DMS153 treated with DMSO at 0.1 percent for 48 hours (cell line): ENCODE results near the gene NR3C1.

ENCODE experiments used
- DNase-seq: peaks from one replicate; lab custom pipeline; 2025; ENCODE audit not compliant: unreplicated experiment; lab: John Stamatoyannopoulos, UW

NR3C1 gene

DNA sequence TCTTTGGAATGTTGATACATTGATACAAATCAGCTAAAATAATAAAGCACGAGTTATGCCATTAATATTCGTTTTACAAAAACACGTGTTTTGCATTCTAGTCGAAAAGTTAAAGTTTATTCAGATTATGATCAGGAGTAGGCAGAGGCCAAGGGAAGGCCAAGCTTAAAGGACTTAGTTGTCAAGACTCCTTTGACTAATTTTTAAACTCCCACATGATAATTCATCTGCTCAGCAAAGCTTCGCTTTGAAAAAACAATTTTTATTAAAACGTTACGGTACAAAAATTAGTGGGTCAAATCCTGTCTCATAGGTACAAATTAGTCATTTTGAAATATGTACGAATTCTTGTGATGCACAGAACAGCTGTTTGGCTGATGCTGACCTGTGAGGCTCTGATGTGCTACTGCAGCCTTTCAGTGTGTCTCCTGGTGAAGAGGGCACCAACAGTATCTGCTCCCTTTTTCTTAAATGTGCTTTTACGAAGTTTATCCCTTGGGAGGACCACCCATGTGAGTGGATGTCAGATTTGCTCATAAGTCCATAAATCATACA is 23.0 kb upstream of the NR3C1 start:
- no peak for DNase-seq

DNA sequence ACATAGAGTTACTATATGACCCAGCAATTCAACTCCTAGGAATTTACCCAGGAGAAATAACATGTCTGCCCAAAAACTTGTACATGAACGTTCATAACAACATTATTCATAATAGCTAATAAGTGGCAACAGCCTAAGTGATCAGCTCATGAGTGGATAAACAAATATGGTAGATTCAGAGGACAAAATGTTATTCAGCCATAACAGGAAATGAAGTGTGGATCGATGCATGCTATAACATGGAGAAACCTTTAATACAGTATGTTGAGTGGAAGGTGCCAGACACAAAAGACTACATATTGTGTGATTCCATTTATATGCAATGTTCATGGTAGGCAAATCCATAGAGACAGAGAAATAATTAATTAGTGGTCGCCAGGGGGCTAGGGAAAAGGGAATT is 22.3 kb upstream of the NR3C1 start:
- no peak for DNase-seq

DNA sequence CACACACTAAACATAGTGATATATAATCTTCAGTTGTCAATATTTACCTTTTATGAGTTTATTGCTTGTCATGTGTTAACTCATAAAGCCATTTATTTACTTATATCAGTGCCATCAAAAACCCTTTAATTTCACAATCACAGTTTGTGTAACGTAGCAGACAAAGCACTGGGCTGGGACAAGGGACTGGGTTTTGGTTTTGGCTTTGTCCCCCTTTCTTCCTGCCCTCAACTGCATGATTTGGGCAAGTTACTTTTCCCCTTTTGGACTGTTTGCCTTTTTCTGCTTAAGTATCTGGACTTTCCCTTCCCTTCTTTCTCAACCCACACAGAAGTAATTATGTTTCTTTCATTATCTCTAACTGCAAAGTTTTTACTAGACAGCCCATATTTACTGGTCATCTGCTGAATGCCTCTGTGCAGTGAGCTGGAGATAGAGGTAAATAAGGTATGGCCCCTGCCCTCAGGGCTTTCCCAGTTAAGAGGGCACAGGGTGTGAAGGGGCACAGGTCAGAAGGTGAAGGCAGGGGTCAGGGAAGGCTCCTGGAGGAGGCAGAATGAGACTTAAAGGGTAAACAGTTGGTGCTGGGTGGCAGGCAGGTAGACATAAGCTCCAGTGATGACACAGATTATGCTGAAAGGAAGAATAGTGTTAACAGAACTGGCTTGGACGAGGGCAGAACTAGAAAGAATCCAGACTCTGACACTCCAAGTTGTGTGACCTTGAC is 14.8 kb upstream of the NR3C1 start:
- DNase-seq, result no peak

DNA sequence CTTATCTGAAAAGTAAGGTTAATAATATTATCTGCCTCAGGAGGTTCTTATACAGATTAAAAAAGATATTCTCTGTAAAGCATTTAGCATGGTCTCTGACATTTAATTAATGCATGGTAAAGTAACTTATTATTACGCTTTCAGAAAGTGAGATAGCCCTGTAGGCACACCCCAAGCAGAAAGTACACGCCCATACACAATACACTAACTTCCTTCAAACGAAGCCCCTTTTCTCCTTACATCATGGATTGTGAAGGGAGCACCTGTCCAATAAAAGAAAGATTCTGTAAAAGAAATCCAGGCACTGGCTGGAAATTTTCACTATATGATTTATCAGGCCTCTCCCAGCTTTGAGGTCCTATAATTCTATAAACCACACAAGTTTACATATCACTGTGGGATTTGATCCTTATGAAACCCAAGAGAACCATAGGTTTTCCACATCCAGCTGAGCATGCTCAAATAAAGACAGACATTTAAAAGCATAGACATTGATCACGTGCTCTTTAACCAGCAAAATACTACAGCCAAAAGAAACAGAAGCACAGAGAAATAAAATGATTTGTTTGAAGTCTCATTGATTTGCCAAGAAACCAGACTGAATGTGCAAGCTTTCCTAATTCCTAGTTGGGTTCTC is 14.1 kb upstream of the NR3C1 start:
- DNase-seq, result no peak

DNA sequence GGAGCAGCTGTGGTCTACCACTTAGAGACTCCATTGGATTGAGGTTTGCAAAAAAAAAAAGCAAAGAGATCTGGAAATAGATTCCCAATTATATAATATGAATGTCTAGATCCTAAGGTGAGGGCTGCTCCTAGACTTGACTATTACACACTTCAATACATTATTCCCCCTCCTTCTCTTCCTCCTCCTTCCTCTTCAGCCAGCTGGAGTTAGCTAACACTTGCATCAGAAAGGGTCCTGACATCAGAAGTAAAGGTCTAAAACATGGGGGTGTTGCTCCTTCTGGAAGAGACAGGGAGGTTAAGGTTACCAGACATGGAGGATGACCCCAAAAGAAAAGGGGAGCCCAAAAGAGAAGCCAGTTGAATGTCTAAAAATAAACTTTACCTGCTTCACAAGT is 12.9 kb upstream of the NR3C1 start:
- DNase-seq, result no peak

DNA sequence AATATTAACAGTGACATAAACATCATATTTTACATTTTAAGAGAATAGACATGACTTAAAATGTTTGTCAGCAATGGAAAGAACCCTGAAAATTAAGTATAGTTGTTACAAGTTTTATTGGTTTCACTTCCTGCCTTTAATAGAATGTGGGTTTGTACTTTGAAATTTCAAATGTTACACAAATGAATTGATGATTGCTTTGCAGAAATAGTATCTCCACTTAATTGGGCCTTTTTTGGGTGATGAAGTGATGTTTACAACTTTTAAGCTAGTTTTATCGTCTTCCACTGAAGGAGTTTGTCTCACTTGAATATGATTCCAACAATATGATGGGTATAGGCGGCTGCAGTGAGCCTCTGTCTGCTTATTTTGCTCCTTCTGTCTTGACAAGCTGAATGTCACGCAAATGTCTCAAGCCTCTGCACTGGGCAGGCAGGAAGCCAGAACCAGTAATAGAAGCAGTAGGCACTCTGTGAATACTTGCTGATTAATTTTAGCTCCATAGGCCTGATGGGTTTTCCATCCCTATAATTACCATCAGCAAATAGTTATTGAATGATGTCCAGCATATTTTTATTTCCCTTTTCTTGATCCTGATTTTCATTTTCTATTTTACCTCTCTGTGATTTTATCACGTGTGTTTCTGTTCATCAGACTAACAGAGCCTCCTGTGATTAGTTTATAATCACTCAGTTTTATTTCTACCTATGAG is 10.6 kb upstream of the NR3C1 start:
- no peak for DNase-seq

DNA sequence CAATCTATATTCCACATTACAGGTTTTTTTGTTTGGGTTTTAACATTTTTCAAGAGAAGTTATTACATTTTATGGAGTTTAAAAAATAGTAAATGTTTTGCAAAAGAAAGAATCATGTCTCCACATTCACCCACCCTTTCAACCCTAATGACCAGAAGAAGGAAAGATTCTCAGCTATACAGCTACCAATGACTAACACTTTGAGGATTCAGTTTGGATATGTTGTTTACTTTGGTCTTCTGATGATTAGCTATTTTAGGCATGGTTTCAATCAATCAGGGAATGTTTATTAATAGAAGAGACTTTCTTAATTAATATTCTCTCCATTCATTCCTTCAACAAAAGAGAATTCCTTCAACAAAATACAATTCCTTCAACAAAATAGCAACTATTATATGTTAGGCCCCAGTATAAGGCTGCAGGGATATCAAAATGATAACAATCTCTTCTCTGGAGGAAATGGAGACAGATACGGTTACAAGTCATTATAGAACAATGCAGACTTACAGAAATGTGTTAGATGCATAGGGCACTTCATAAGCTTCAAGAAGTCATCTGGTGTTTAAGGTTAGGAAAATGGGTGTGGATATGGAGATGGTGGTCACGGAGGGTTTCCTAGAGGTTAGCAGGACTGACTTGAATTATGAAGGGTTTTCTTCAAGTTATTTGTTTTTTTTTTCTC is 9.3 kb upstream of the NR3C1 start:
- no peak for DNase-seq

DNA sequence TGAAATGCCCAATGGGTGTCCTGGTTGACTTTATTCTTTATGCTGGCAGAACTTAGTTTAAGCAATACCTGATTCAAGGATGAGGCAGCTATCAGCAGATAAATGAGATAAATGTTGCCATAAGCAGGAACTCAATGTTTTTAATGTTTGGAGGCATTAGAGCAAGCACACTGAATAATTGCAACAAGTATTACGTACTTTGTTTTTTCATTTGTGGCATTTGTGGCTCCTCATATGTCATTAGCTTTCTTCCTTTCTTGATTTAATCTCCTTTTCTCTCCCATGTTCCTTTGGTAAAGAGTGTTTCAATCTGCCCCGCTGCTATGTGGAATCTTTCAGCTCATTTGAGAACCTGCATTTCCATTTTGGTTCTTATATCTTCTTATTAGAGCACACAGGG is 6.4 kb upstream of the NR3C1 start:
- no peak for DNase-seq

DNA sequence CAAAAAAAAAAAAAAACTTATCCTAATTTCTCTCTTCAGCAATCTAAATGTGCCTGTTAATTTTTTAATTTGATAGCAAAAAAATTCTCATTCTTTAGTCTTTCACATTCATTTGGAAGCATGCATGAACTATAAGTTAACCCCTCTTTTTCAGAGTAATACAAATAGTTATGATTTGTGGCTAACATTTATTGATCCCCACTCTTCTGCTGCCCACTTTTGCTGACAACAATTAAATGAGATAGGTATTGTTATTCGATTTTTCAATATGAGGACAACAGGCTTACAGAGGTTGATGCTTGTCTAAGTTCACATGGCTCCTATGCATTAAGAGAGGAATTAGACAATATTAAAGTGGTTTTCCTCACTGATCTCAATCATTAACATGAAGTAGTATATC is 2.9 kb upstream of the NR3C1 start:
- DNase-seq, result no peak

DNA sequence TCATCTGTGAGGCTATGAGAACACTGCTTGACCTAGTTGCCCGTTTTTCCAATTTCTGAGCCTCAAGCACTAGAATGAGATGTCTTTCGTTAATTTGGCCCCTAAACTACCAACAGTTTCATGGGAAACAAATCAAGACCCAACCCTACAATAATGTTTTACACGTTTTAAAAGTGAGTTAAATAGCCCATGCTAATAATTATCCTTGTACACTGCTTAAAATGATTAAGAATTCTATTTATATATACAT is 2.3 kb upstream of the NR3C1 start:
- no peak for DNase-seq

DNA sequence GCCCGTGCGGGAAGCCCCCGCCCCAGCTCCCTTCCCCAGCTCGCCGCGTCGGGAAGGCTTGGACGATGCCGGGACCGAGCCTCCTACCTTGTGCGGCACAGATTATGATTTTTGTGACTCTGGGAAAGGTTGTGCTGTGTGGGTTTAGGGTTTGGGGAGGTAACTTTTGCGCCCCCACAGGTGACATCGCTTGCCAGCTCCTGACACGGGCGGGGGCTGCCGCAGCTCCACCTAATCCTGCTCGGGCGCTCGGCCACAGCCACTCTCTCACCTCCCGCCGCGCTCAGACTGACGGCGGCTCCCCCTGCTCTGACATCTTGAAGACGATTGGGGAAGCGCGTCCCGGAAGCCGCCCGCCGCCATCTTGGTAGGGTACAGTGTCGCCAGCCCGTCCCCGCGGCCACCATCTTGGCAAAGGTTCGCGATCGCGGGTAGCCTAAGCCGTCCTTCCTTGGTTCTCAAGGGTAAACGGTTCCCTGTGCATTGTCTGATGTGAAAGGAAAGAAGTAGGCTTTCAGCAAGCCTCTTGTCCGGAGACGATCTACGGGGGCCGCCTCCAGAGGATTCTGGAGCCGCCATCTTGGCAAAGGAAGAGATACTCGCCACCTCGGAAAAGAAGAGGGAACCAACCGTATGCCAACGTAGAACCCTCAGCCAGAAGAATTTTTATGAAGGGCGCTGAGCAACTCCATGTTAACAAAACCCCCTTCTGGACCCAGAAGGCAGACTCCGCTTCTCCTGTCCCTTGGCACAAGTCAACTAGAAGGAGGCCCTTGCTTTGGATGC is 1.8 kb upstream of the NR3C1 start:
- peak; percentile 55 for DNase-seq

DNA sequence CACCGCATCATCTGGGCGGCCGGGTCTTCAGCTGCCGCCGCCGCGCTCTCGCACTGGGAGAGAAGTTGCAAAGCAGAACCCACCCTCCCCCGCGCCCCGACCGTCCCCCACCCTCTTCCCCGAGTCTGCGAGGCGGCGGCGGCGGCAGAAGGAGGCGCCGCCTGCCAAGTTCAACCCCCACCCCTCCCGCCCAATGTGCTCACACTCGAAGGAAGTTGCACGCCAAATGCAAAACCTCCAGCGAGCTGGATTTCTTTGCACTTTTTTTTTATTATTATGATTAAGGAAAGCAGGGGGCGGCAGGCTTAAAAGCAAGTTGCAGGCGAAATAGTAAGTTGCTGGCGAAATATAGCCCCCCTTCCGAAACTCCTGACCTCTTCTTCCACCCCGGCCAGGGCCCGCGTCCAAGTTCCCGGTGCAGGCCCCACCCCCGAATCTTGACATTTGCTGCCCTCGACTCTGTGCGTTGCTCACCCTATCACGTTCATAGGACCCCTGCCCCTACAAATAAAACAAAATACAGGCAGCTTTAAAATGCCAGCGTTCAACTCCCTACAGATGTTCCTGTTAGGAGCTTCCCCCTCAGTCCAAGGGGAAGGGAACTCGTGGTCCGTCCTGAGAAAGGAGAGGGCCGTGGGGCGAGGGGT is 1.1 kb upstream of the NR3C1 start:
- DNase-seq, result no peak

DNA sequence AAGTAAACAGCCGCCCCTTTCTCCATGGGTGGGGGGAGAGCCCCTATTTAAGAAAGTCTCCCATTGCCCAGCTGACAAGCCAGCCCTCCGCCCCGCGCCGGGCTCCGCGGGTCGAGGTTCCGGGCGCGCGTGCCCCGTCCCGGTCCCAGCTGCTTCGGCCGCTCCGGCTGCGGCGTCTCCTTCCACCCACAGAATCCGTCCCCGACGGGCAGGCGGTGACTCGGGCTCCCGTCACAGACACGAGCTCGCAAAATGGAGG is 223 bp downstream of the NR3C1 start:
- DNase-seq, result no peak

DNA sequence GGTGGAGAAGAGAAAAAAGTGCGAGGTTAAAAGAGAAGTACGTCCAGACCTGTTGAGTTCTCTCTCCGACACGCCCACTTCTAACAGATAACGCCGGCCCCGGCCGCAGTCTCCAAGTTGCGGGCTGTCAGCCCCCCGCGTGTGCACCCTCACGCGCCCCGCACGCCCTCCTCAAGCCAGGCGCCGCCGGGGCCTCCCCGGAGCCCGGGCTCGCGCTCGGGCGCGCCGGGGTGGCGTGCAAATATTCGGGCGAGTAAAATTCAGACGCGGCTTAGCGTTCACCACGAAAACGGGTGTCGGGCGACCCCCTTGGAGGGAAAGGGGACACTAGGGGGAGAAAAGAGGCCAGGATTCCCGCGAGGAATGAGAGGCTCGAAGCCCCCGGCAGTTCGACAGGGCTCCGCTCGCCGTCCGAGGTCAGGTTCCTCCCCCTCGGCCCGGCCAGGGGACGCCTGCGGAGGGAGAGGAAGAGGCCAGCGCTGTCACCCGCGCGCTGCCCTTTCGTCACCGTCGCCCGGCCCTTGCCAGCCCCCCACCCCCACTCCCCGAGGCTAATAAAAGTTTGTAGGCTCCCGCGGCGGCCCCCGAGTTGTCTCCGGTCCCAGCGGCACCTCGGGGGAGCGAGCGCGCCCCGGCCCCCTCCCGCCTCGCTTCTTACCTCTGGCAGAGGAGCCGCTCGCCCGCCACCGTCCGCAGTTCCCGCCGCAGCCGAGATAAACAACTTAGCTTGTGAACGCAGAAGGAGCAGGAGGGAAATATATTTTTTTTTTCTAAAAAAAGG is 743 bp downstream of the NR3C1 start:
- DNase-seq, result no peak

DNA sequence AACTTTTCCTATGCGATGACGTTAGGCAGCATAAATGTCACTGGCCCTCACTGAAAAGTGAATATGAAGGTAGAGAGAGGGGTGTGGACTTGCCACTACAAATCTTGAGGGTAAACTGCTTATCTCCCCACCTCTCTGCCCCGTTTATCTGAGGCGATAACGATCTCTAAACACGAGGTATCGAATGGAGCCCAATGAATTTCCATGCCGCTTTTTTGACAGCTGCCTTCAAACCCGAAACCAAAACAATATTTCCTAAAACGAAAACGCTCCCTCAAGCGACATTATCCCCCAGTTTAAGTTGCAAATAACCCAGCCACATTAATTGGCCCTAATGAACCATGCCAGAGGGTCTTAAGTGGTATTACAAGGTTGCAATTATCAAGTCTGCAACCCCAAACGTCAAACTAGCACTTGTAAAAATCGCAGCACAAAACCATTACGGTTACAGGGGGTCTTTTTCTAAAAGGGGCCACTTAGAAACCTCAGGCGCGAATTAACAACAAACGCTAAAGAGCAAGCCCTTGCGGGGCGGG is 1.4 kb downstream of the NR3C1 start:
- DNase-seq, result no peak

DNA sequence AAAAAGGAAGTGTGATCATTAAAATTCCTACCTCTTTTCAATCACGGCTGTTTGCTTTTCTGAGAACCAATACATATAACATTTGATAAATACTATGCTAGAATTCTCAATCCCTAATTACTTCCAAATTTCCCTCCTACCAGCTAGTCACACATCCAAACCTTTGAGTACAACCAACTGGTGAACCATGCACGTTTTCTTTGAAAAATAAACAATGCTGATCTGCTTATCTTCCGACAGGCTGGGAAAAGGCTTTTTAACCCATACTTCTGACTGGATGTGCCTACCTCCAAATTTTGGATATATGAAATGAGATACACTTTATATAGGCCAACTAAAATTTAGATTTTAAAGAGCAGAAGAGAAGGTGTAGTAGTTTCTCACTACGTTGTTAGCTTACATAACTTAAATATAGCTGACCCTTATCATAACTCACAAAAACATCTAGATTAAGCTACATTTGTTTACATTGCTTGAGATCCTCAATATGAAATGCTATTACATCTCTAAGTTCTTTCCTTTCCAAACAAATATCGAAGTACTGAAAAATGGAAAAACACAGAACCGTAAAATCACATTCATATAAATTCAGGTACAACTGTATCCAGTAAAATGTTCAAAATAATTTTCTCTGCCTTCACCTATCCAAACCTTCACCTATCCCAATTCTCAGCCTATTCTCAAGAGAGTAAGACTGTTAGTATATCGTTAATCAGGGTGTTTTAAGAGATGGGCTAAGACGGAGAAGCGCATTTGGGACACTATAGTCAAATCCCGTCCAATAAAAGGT is 2.1 kb downstream of the NR3C1 start:
- DNase-seq, result no peak

DNA sequence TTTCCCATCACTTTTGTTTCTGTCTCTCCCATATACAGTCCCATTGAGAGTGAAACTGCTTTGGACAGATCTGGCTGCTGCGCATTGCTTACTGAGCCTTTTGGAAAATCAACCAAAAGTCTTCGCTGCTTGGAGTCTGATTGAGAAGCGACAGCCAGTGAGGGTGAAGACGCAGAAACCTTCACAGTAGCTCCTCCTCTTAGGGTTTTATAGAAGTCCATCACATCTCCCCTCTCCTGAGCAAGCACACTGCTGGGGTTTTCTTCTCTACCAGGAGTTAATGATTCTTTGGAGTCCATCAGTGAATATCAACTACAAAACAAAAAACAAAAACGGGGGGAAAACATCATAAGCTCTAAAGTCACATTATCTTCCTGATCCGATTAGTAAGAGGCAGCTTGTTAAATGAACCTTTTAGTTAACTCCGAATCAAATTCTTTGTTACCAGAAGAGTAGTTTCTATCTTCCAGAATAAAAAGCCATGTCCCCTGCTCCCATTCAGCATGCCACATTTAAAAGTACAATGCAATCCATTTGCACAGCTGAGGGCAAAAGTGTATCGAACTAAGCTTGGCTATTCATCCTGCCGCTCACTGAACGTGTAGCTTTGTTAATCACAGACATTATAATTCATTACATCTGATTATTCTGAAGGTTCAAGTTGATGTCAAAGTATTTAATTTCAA is 2.8 kb downstream of the NR3C1 start:
- DNase-seq, result no peak
